Neuronal stem cell (in vitro differentiated cells): ENCODE measurements around the gene CEBPA. TPM values are rescaled to one million over a fixed set of nuclear protein-coding genes. Genes with fewer than 3 reads are reported as not detected.

Source experiments
- DNase-seq: peaks from one replicate; pipeline ENCODE4 v3.0.0-alpha.2; 2013; ENCODE audit warnings: low spot score
- H2AFZ ChIP-seq: one replicate; pipeline ENCODE4 v1.6.1; 2013; ENCODE audit warnings: mild to moderate bottlenecking, low read length, inconsistent platforms
- H2AK5ac ChIP-seq: 2 replicates; pipeline ENCODE4 v1.6.1; 2013; ENCODE audit warnings: low read depth, mild to moderate bottlenecking, inconsistent platforms, low read length, moderate library complexity, mixed read lengths
- H2BK120ac ChIP-seq: 2 replicates; pipeline ENCODE4 v1.6.1; 2013; ENCODE audit warnings: low read depth, mild to moderate bottlenecking, inconsistent platforms, low read length, moderate library complexity, mixed read lengths
- H2BK12ac ChIP-seq: one replicate; pipeline ENCODE4 v1.6.1; 2013; ENCODE audit warnings: low read length, inconsistent platforms
- H2BK15ac ChIP-seq: 2 replicates; pipeline ENCODE4 v1.6.1; 2013; ENCODE audit warnings: mild to moderate bottlenecking, low read length, inconsistent platforms, mixed read lengths
- H2BK5ac ChIP-seq: one replicate; pipeline ENCODE4 v1.6.1; 2013; ENCODE audit warnings: inconsistent platforms, mild to moderate bottlenecking, low read length, moderate library complexity
- H3K14ac ChIP-seq: one replicate; pipeline ENCODE4 v1.6.1; 2013; ENCODE audit warnings: low read length, inconsistent platforms
- H3K18ac ChIP-seq: 2 replicates; pipeline ENCODE4 v1.6.1; 2013; ENCODE audit warnings: low read length, inconsistent platforms
- H3K23ac ChIP-seq: 2 replicates; pipeline ENCODE4 v1.6.1; 2013; ENCODE audit warnings: low read depth, mild to moderate bottlenecking, mixed read lengths, low read length, inconsistent platforms; ENCODE audit not compliant: poor library complexity
- H3K27ac ChIP-seq: replicated peaks from 3 replicates; pipeline ENCODE4 v1.5.1; 2013; ENCODE audit warnings: low read length, inconsistent platforms
- H3K27me3 ChIP-seq, 3 experiments: 2 replicates each; pipeline ENCODE4 v1.6.1; 2013; ENCODE audit warnings: low read length in 3 of 3, mild to moderate bottlenecking in 2 of 3, inconsistent platforms in 1 of 3, low read depth in 1 of 3, mixed read lengths in 1 of 3, moderate library complexity in 1 of 3; ENCODE audit not compliant: control insufficient read depth in 3 of 3, insufficient read depth in 3 of 3
- H3K36me3 ChIP-seq, 2 donors: replicated peaks in 1 of 2; 2 replicates each; pipeline ENCODE4 v1.6.1; 2013; ENCODE audit warnings: low read length in 2 of 2; ENCODE audit not compliant: control insufficient read depth in 2 of 2, insufficient read depth in 2 of 2
- H3K4ac ChIP-seq: 2 replicates; pipeline ENCODE4 v1.6.1; 2013; ENCODE audit warnings: inconsistent platforms, mild to moderate bottlenecking, low read length, moderate library complexity
- H3K4me1 ChIP-seq, 2 donors: 1 replicate in 1 of 2; 2 replicates in 1 of 2; pipeline ENCODE4 v1.6.1; 2013; ENCODE audit warnings: low read length in 2 of 2, low read depth in 1 of 2; ENCODE audit not compliant: control insufficient read depth in 2 of 2, insufficient read depth in 1 of 2
- H3K4me2 ChIP-seq: one replicate; pipeline ENCODE4 v1.6.1; 2013; ENCODE audit warnings: mild to moderate bottlenecking, low read length, inconsistent platforms; ENCODE audit not compliant: insufficient read depth, poor library complexity, severe bottlenecking
- H3K4me3 ChIP-seq, 2 donors: 2 replicates each; pipeline ENCODE4 v1.5.1; 2013; ENCODE audit warnings: low read length in 2 of 2, mild to moderate bottlenecking in 2 of 2, inconsistent platforms in 1 of 2, moderate library complexity in 1 of 2
- H3K79me1 ChIP-seq: one replicate; pipeline ENCODE4 v1.6.1; 2013; ENCODE audit warnings: low read depth, mild to moderate bottlenecking, inconsistent platforms, low read length, moderate library complexity
- H3K9ac ChIP-seq: one replicate; pipeline ENCODE4 v1.6.1; 2013; ENCODE audit warnings: mild to moderate bottlenecking, low read depth, low read length, inconsistent platforms; ENCODE audit not compliant: poor library complexity
- H3K9me3 ChIP-seq, 2 donors: replicated peaks in 1 of 2; 2 replicates each; pipeline versions ENCODE3 to v1.6.1; 2013; ENCODE audit warnings: low read length in 2 of 2, mild to moderate bottlenecking in 2 of 2, inconsistent platforms in 1 of 2, low read depth in 1 of 2, mixed read lengths in 1 of 2, moderate library complexity in 1 of 2; ENCODE audit not compliant: control insufficient read depth in 2 of 2, insufficient read depth in 1 of 2
- H4K8ac ChIP-seq: one replicate; pipeline ENCODE4 v1.6.1; 2013; ENCODE audit warnings: low read depth, mild to moderate bottlenecking, inconsistent platforms, low read length, moderate library complexity
- H4K91ac ChIP-seq: one replicate; pipeline ENCODE4 v1.6.1; 2013; ENCODE audit warnings: low read length, low read depth, mild to moderate bottlenecking, inconsistent platforms; ENCODE audit not compliant: poor library complexity
- WGBS, 2 donors: extraction: QIAGEN DNeasy Blood & Tissue Kit; methylation state at CpG; one replicate each; pipeline ENCODE4 v1.1.7; 2013; ENCODE audit warnings: missing lambda C conversion rate in 2 of 2, mixed read lengths in 1 of 2; ENCODE audit not compliant: insufficient read length in 2 of 2, insufficient replicate concordance in 1 of 2; ENCODE audit errors: extremely low coverage in 2 of 2; 5-methylcytosine and 5-hydroxymethylcytosine counted together
- polyA plus RNA-seq, 2 experiments: library from polyadenylated mRNA; stranded (reverse); fragments of 200-250 nt; gene quantifications; one replicate each; pipeline ENCODE4 v1.2.3, GENCODE V29; 2013

Gene CEBPA
- polyA plus RNA-seq (2013, experiment 1 of 2), result 0.78 TPM
- polyA plus RNA-seq (2013, experiment 2 of 2), result 0.96 TPM

DNA sequence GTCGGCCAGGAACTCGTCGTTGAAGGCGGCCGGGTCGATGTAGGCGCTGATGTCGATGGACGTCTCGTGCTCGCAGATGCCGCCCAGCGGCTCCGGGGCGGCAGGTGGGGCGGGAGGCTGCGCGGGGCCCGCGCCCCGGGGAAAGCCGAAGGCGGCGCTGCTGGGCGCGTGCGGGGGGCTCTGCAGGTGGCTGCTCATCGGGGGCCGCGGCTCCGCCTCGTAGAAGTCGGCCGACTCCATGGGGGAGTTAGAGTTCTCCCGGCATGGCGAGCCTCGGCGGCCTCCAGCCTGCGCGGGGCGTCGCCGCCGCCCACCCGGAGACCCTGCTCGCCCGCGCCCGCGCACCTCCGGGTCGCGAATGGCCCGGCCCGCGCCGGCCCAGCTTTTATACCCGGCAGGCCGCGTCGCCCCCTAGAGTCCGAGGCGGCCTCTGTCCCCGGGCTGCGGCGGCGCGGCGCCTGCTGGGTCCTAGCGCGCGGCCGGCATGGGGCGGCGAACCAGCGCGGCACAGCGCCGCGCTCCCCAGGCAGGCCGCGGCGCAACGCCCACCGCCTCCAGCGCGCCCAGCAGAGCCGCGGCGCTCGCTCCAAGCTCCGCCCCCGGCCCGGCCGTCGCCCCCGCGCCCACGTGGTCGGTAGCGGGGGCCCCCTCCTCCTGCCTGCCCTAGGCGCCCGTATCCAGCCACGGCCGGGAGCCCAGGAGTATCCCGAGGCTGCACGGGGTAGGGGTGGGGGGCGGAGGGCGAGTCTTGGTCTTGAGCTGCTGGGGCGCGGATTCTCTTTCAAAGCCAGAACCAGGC lies at the start of gene CEBPA:
Gene CEBPA, minus strand, starts transcription at position 360 of the 799 bp plus-strand sequence. Its CDS starts 120 bp downstream, at position 240.
- no peak within 1 kb of the TSS for H2BK12ac ChIP-seq
- no peak within 1 kb of the TSS for H3K4ac ChIP-seq
- H3K9me3 ChIP-seq, result peaks cover 0 to 4% of the 10 kb centered on the region in 2 donors
- peak; percentile 90 for DNase-seq
- H3K27me3 ChIP-seq, result peaks cover 14 to 54% (median 44%) of the 10 kb centered on the region in 3 experiments
- no CpG with 5 or more reads among the region's 111 CpGs for WGBS, 2 donors
- peak within 1 kb of the TSS; percentile 85 for H3K14ac ChIP-seq
- peak within 1 kb of the TSS; percentile 86 for H3K23ac ChIP-seq
- peaks cover 4 to 9% of the 10 kb centered on the region in 2 donors for H3K4me1 ChIP-seq
- H3K36me3 ChIP-seq, result no peaks in the 10 kb centered on the region
- peak within 1 kb of the TSS; percentile 98 for H3K18ac ChIP-seq
- H3K4me3 ChIP-seq, result peak within 1 kb of the TSS; percentile 68 to 84
- peak within 1 kb of the TSS; percentile 78 for H3K27ac ChIP-seq
- peak within 1 kb of the TSS; percentile 86 for H2AK5ac ChIP-seq
- peaks cover 2% of the 10 kb centered on the region for H3K79me1 ChIP-seq
- peak within 1 kb of the TSS; percentile 83 for H2BK5ac ChIP-seq
- H2BK15ac ChIP-seq, result peak within 1 kb of the TSS; percentile 26
- H2BK120ac ChIP-seq, result peak within 1 kb of the TSS; percentile 77
- peak within 1 kb of the TSS; percentile 100 for H2AFZ ChIP-seq
- H3K4me2 ChIP-seq, result peak within 1 kb of the TSS; percentile 94
- H4K91ac ChIP-seq, result no peak within 1 kb of the TSS
- H3K9ac ChIP-seq, result peak within 1 kb of the TSS; percentile 87
- H4K8ac ChIP-seq, result no peak within 1 kb of the TSS

- peaks cover 0 to 20% (median 0%) of the 10 kb centered on the region in 3 experiments for H3K27me3 ChIP-seq
- no peak overlapping the region for H2AFZ ChIP-seq
- whole genome bisulfite sequencing, 2 donors, result no CpG with 5 or more reads among the region's 12 CpGs
- no peak overlapping the region for H3K27ac ChIP-seq
- H3K9ac ChIP-seq, result no peak overlapping the region
- H3K14ac ChIP-seq, result no peak overlapping the region
- H3K4me3 ChIP-seq, result no peak overlapping the region
- H3K4me2 ChIP-seq, result no peak overlapping the region
- no peak overlapping the region for H3K4ac ChIP-seq
- no peak overlapping the region for H4K91ac ChIP-seq
- no peaks in the 10 kb centered on the region for H3K4me1 ChIP-seq
- H2BK120ac ChIP-seq, result no peak overlapping the region
- H3K18ac ChIP-seq, result no peak overlapping the region
- H4K8ac ChIP-seq, result no peak overlapping the region
- no peak overlapping the region for H2BK5ac ChIP-seq
- no peak for DNase-seq
- H3K79me1 ChIP-seq, result no peaks in the 10 kb centered on the region
- no peaks in the 10 kb centered on the region for H3K36me3 ChIP-seq
- no peak overlapping the region for H2AK5ac ChIP-seq
- peaks cover 0 to 3% of the 10 kb centered on the region in 2 donors for H3K9me3 ChIP-seq
- H2BK15ac ChIP-seq, result no peak overlapping the region
- H3K23ac ChIP-seq, result no peak overlapping the region
- H2BK12ac ChIP-seq, result no peak overlapping the region
Measured at GRCh38 chr19:33350538-33351309, 48.4 kb upstream of the CEBPA start.

DNA sequence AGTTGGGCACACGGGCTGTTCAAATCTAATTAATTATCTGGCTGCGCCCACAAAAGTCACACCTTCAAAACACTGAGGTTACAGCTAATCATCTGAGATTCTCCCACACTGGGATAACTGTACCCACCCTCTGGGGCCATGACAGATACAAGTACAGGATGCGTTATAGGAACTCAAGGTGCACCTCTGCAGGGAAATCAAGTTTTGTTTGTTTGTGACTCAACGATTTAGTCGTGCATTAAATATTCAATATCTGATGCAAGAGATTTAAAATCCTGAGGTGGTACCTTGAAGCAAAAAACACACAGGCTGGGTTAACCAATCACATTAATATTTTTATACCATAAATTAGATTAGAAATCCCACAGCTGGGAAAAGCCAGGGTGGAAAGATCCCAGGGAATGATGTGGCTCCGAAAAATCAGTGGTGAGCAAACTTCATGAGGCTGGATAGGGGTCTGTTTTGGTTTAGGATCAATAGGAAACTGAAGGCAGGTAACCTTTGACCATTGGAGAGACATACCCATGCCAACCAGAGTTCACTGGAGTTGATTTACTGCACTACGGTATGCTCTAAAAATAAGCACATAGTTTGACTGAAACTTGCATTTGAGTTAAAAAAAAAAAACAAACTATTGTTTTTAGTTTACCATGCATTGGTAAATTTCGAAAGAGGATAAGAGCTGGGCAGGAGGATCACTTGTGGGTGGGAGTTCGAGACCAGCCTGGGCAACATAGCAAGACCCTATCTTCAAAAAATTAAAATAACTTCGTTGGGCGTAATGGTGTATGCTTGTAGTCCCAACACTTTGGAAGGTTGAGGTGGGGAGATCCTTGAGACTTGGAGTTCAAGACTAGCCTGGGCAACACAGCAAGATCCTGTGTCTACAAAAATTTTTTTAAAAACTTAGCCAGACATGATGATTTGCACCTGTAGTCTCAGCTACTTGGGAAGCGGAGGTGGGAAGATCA lies 47.3 kb upstream of the CEBPA start:
- Histone ChIP-seq H3K36me3 (no peaks in the 10 kb centered on the region), H3K4ac (no peak overlapping the region), H3K4me2 (no peak overlapping the region), H4K8ac (no peak overlapping the region), H3K27ac (no peak overlapping the region), H3K4me3 (no peak overlapping the region), H3K14ac (no peak overlapping the region), H2AFZ (no peak overlapping the region), H4K91ac (no peak overlapping the region), H3K9ac (no peak overlapping the region), H2BK120ac (no peak overlapping the region), H3K27me3 (peaks cover 0 to 20% (median 0%) of the 10 kb centered on the region in 3 experiments), H3K18ac (no peak overlapping the region), H2BK5ac (no peak overlapping the region), H3K23ac (no peak overlapping the region), H3K79me1 (no peaks in the 10 kb centered on the region), H2AK5ac (no peak overlapping the region), H2BK15ac (no peak overlapping the region), H3K9me3 (no peaks in the 10 kb centered on the region), H2BK12ac (no peak overlapping the region), H3K4me1 (peaks cover 0 to 1% of the 10 kb centered on the region in 2 donors)
- WGBS, 2 donors, result no CpG with 5 or more reads among the region's 12 CpGs
- DNase-seq, result no peak
